ENCODE results near the gene CDC45.
"Not testable (repeated sequence)": the region's sequence is repeated elsewhere in the genome, so short reads cannot be mapped to it uniquely, and the experiment has no call there.

The CDC45 gene

GRCh38 chr22:19526702-19527111 is 47.0 kb downstream of the CDC45 start:
- TF ChIP-seq, protein P1, sequence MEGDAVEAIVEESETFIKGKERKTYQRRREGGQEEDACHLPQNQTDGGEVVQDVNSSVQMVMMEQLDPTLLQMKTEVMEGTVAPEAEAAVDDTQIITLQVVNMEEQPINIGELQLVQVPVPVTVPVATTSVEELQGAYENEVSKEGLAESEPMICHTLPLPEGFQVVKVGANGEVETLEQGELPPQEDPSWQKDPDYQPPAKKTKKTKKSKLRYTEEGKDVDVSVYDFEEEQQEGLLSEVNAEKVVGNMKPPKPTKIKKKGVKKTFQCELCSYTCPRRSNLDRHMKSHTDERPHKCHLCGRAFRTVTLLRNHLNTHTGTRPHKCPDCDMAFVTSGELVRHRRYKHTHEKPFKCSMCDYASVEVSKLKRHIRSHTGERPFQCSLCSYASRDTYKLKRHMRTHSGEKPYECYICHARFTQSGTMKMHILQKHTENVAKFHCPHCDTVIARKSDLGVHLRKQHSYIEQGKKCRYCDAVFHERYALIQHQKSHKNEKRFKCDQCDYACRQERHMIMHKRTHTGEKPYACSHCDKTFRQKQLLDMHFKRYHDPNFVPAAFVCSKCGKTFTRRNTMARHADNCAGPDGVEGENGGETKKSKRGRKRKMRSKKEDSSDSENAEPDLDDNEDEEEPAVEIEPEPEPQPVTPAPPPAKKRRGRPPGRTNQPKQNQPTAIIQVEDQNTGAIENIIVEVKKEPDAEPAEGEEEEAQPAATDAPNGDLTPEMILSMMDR (IDR thresholded peaks at IDR 0.05; ENCODE audit: low read depth, low read length): no peak
- no peak overlapping the region for H3K4me3 ChIP-seq (ENCODE audit: low read depth, low read length)
- in situ Hi-C loops (cut with HindIII; ENCODE audit: low sequenced_read_pairs): no loop called here
- DNase-seq (ENCODE audit: low read depth, low spot score): no peak

- in situ Hi-C loops (cut with HindIII; ENCODE audit: low sequenced_read_pairs): no loop called here
- H3K4me3 ChIP-seq (ENCODE audit: low read depth, low read length): no peak overlapping the region
- DNase-seq (ENCODE audit: low read depth, low spot score): no peak
- TF ChIP-seq, protein P1 (IDR thresholded peaks at IDR 0.05; ENCODE audit: low read depth, low read length): no peak
Observed at GRCh38 chr22:19527321-19527721, 47.6 kb downstream of the CDC45 start.

DNA sequence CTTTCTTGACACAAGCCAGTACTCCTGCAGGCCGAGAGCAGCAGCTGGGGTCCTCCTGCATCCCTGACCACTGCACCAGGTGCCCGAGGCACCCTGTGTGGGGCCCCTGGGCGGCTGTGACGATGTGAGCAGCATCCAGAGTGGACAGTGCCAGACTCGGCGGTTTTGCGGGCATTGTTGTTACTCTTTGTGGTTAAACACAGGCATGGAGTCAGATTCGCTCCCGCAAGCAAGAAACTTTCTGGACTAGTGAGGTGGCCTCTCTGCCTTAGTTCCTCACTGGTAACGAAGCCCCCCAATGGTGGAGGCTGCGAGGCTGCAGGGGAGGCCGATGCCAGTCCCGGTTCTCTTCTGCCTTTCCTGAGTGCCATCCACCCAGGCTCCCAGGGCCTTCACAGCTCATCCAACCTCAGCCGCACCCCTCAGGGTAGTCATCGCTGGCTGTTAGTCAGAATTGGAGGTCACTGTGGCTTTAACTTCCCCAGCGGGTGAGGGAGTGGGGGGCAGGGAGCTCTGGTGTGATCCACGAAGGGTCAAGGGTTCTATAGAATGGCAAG is 48.2 kb downstream of the CDC45 start:
- peak; percentile 11 for DNase-seq (ENCODE audit: low read depth, low spot score)
- H3K4me3 ChIP-seq (ENCODE audit: low read depth, low read length): no peak overlapping the region
- TF ChIP-seq, protein P1 (IDR thresholded peaks at IDR 0.05; ENCODE audit: low read depth, low read length): no peak
- in situ Hi-C loops (cut with HindIII; ENCODE audit: low sequenced_read_pairs): no loop called here

- no peak for DNase-seq (ENCODE audit: low read depth, low spot score)
- H3K4me3 ChIP-seq (ENCODE audit: low read depth, low read length): no peak overlapping the region
- TF ChIP-seq, protein P1 (IDR thresholded peaks at IDR 0.05; ENCODE audit: low read depth, low read length): no peak
- in situ Hi-C loops (cut with HindIII; ENCODE audit: low sequenced_read_pairs): no loop called here
Observed at GRCh38 chr22:19529811-19530210, 50.1 kb downstream of the CDC45 start.

DNA sequence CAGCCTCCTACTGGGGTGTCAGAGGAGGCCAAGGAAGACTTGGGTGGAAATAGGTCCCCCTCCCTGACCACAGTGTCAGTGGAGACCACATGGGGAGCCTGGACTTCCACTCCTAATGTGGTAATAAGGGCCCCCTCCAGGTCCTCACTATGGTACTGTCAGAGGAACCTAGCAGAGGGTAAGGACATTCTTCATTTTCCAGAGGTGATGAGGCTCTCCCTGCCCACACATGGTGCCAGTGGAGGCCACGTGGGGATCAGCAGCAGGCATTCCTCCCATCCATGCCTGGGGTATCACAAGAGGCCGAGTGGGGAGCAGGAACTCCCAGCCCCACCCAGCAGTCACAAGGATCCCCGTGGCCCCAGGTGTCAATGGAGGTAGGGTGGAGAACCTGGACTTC is 51.0 kb downstream of the CDC45 start:
- in situ Hi-C loops (cut with HindIII; ENCODE audit: low sequenced_read_pairs): no loop called here
- TF ChIP-seq, protein P1 (IDR thresholded peaks at IDR 0.05; ENCODE audit: low read depth, low read length): no peak
- H3K4me3 ChIP-seq (ENCODE audit: low read depth, low read length): no peak overlapping the region

GRCh38 chr22:19531327-19531726 is 51.6 kb downstream of the CDC45 start:
- in situ Hi-C loops (cut with HindIII; ENCODE audit: low sequenced_read_pairs); DNase-seq (ENCODE audit: low read depth, low spot score): not testable (repeated sequence)

More for the DNA sequence above, 51.0 kb downstream of the CDC45 start:
- no peak for DNase-seq (ENCODE audit: low read depth, low spot score)

DNA sequence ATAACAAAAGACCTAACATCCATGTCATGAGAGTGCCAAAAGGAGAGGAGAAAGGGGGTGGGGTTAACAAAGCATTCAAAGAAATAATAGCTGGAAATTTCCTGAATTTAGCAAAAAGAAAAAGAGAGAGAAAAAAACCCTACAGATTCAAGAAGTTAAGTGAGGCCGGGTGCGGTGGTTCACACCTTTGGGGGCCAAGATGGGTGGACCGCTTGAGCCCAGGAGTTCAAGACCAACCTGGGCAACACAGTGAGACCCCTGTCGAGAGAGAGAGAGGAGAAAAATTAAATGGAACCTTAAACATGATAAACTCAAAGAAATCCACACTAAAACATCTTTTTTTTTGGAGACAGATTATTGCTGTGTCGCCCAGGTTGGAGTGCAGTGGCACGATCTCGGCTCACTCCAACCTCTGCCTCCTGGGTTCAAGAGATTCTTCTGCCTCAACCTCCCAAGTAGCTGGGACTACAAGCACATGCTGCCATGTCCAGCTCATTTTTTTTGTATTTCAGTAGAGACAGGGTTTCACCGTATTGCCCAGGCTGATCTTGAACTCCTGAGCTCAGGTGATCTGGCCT is 53.4 kb downstream of the CDC45 start:
- in situ Hi-C loops (cut with HindIII; ENCODE audit: low sequenced_read_pairs): no loop called here
- TF ChIP-seq, protein P1 (IDR thresholded peaks at IDR 0.05; ENCODE audit: low read depth, low read length): no peak
- DNase-seq (ENCODE audit: low read depth, low spot score): no peak
- no peak overlapping the region for H3K4me3 ChIP-seq (ENCODE audit: low read depth, low read length)

More at GRCh38 chr22:19531327-19531726, 51.6 kb downstream of the CDC45 start:
- H3K4me3 ChIP-seq (ENCODE audit: low read depth, low read length): not testable (repeated sequence)

Data from astrocyte of the spinal cord (primary cell).